Uterus (tissue), 2 donors: ENCODE data around the gene KRTAP4-9.
"Not testable (repeated sequence)": the region's sequence is repeated elsewhere in the genome, so short reads cannot be mapped to it uniquely, and the experiment has no call there.

ENCODE experiments used
- CTCF ChIP-seq, 4 experiments: fragments of 200-600 bp in 2 of 4; fragments of 450-650 bp in 2 of 4; sonication (generic) in 2 of 4; IDR thresholded peaks; one replicate each; pipeline ENCODE4 v1.5.1; 2016 to 2019; ENCODE audit warnings: antibody characterized with exemption in 4 of 4, mild to moderate bottlenecking in 2 of 4, moderate library complexity in 1 of 4
- POLR2A ChIP-seq, 2 donors: fragments of 450-650 bp; IDR thresholded peaks; one replicate each; pipeline ENCODE4 v1.6.1; 2016; ENCODE audit warnings: antibody characterized with exemption in 2 of 2, mild to moderate bottlenecking in 1 of 2, moderate library complexity in 1 of 2

GRCh38 chr17:41065016-41065689 is 40.0 kb upstream of the KRTAP4-9 start:
- TF ChIP-seq CTCF, POLR2A (IDR thresholded peaks at IDR 0.05): not testable (repeated sequence)
